Lung (tissue), 12 donors: Measurements from ENCODE around the gene SLCO3A1. TPM values are rescaled to one million over a fixed set of nuclear protein-coding genes. Genes with fewer than 3 reads are reported as not detected.
"Not testable (repeated sequence)": the region's sequence is repeated elsewhere in the genome, so short reads cannot be mapped to it uniquely, and the experiment has no call there.

ENCODE experiments used
- ATAC-seq: fragments of 200-7000 bp; cut with Tn5 transposase; one replicate; pipeline ENCODE4 v1.9.1; 2020; ENCODE audit warnings: moderate number of reproducible peaks; ENCODE audit not compliant: insufficient read depth, low FRiP score
- DNase-seq, 3 donors: peaks; one replicate each; pipeline ENCODE4 v3.0.0-alpha.2; 2013 to 2017
- H3K27ac ChIP-seq, 2 donors: one replicate each; pipeline ENCODE4 v1.5.1; 2013; ENCODE audit warnings: mild to moderate bottlenecking in 2 of 2, moderate library complexity in 2 of 2, control low read depth in 1 of 2, inconsistent platforms in 1 of 2, low read depth in 1 of 2, low read length in 1 of 2
- H3K27me3 ChIP-seq, 3 donors: one replicate each; pipeline ENCODE4 v1.5.1; 2013; ENCODE audit warnings: low read length in 2 of 3; ENCODE audit not compliant: control insufficient read depth in 3 of 3, insufficient read depth in 3 of 3
- H3K36me3 ChIP-seq, 4 donors: one replicate each; pipeline ENCODE4 v1.5.1; 2013; ENCODE audit warnings: low read length in 4 of 4, mild to moderate bottlenecking in 1 of 4, moderate library complexity in 1 of 4; ENCODE audit not compliant: control insufficient read depth in 4 of 4, insufficient read depth in 4 of 4
- H3K4me1 ChIP-seq, 5 donors: one replicate each; pipeline ENCODE4 v1.5.1; 2013; ENCODE audit warnings: low read length in 5 of 5, mild to moderate bottlenecking in 2 of 5, moderate library complexity in 1 of 5; ENCODE audit not compliant: control insufficient read depth in 5 of 5, insufficient read depth in 5 of 5
- H3K4me3 ChIP-seq: one replicate; pipeline ENCODE4 v1.5.1; 2013; ENCODE audit warnings: mild to moderate bottlenecking, control low read depth, moderate library complexity
- H3K9ac ChIP-seq, 2 donors: one replicate each; pipeline ENCODE4 v1.5.1; 2013; ENCODE audit warnings: low read length in 2 of 2, control low read depth in 1 of 2; ENCODE audit not compliant: insufficient read depth in 1 of 2
- H3K9me3 ChIP-seq, 4 donors: one replicate each; pipeline ENCODE4 v1.5.1; 2013; ENCODE audit warnings: low read length in 3 of 4, mild to moderate bottlenecking in 1 of 4, moderate library complexity in 1 of 4; ENCODE audit not compliant: control insufficient read depth in 4 of 4, insufficient read depth in 3 of 4
- CTCF ChIP-seq: IDR thresholded peaks from 2 replicates; pipeline ENCODE4 v1.5.1; 2012; ENCODE audit warnings: mild to moderate bottlenecking; ENCODE audit errors: control extremely low read depth, extremely low read depth
- WGBS, 2 donors: extraction: QIAGEN DNeasy Blood & Tissue Kit; methylation state at CpG; one replicate each; pipeline ENCODE4 v1.1.7; 2013; 5-methylcytosine and 5-hydroxymethylcytosine counted together
- polyA plus RNA-seq, 2 donors: library from polyadenylated mRNA; stranded (reverse); fragments of 200-250 nt; gene quantifications; one replicate each; pipeline ENCODE4 v1.2.1, GENCODE V29; 2013
- total RNA-seq, 2 donors: library from RNA; depleted of rRNA in 1 of 2; stranded (reverse); fragments of >200 nt in 1 of 2; gene quantifications; one replicate each; pipeline ENCODE4 v1.2.1, GENCODE V29; 2014 to 2021
- donor health status: control.
- donor health status: control.
- donor health status: Bipolar disorder and iron deficiency.
- donor health status: healthy.
- donor health status: DM: yes; HTN: yes; CAD: no.

Gene SLCO3A1
- total and polyA plus RNA-seq, 4 donors, result 20.5 to 56.3 (median 33.5) TPM

GRCh38 chr15:91956026-91956723 is 102.7 kb downstream of the SLCO3A1 start:
- no peak for DNase-seq
- WGBS, 2 donors, result 71 to 81% methylated on average over 8 of the region's 8 CpGs
- H3K27ac ChIP-seq, result peak overlapping the region; percentile 21 to 67

GRCh38 chr15:91961357-91961756 is 107.8 kb downstream of the SLCO3A1 start:
- Histone ChIP-seq H3K36me3 (no peaks in the 10 kb centered on the region), H3K4me1 (peaks cover 0 to 16% (median 0%) of the 10 kb centered on the region in 5 donors), H3K9ac (no peak overlapping the region), H3K9me3 (no peaks in the 10 kb centered on the region), H3K27ac (no peak overlapping the region), H3K27me3 (no peaks in the 10 kb centered on the region), H3K4me3 (no peak overlapping the region)
- no peak for DNase-seq
- 92 to 96% methylated on average over 2 of the region's 2 CpGs for WGBS, 2 donors
- ATAC-seq, result no peak
- TF ChIP-seq CTCF, result no peak

More at GRCh38 chr15:91956026-91956723, 102.7 kb downstream of the SLCO3A1 start:
- Histone ChIP-seq H3K36me3 (no peaks in the 10 kb centered on the region), H3K4me1 (peaks cover 0 to 20% (median 1%) of the 10 kb centered on the region in 5 donors), H3K9ac (no peak overlapping the region), H3K9me3 (no peaks in the 10 kb centered on the region), H3K27me3 (no peaks in the 10 kb centered on the region), H3K4me3 (no peak overlapping the region)
- TF ChIP-seq CTCF, result no peak
- peak; percentile 13 for ATAC-seq

GRCh38 chr15:91963747-91964146 is 110.2 kb downstream of the SLCO3A1 start:
- H3K9ac ChIP-seq, H3K4me3 ChIP-seq, DNase-seq, H3K36me3 ChIP-seq, H3K27ac ChIP-seq, H3K27me3 ChIP-seq, ATAC-seq, H3K9me3 ChIP-seq: not testable (repeated sequence)
- peaks cover 0 to 27% (median 8%) of the 10 kb centered on the region in 5 donors for H3K4me1 ChIP-seq
- 87 to 91% methylated on average over 7 of the region's 7 CpGs for WGBS, 2 donors

GRCh38 chr15:91965501-91966193 is 112.1 kb downstream of the SLCO3A1 start:
- ATAC-seq, result no peak
- Histone ChIP-seq H3K4me1 (peaks cover 0 to 39% (median 14%) of the 10 kb centered on the region in 5 donors), H3K9me3 (no peaks in the 10 kb centered on the region), H3K36me3 (no peaks in the 10 kb centered on the region), H3K9ac (no peak overlapping the region), H3K27me3 (no peaks in the 10 kb centered on the region), H3K4me3 (no peak overlapping the region), H3K27ac (peak overlapping the region in 1 of 2 donors; percentile 66)
- 74 to 88% methylated on average over 9 of the region's 9 CpGs for WGBS, 2 donors
- no peak for TF ChIP-seq CTCF
- DNase-seq, result no peak
